ENCODE measurements around the gene MZT2A. TPM values are rescaled to one million over a fixed set of nuclear protein-coding genes. Genes with fewer than 3 reads are reported as not detected.
"Not testable (repeated sequence)": the region's sequence is repeated elsewhere in the genome, so short reads cannot be mapped to it uniquely, and the experiment has no call there.

Gene MZT2A
- total RNA-seq, 2 experiments from 2014 or later, result 198 to 262 TPM

- CTCF ChIA-PET; H3K27me3 Mint-ChIP-seq; H3K27ac Mint-ChIP-seq; ATAC-seq; H3K4me1 Mint-ChIP-seq; H3K9me3 Mint-ChIP-seq (ENCODE audit: low read depth); DNase-seq; H3K4me3 Mint-ChIP-seq: not testable (repeated sequence)
- peaks cover 11% of the 10 kb centered on the region for H3K36me3 Mint-ChIP-seq
Observed at GRCh38 chr2:131478074-131478849, 13.9 kb downstream of the MZT2A start.

GRCh38 chr2:131477227-131477626 is 15.0 kb downstream of the MZT2A start:
- H3K9me3 Mint-ChIP-seq (ENCODE audit: low read depth); CTCF ChIA-PET; H3K4me1 Mint-ChIP-seq; H3K4me3 Mint-ChIP-seq; ATAC-seq; DNase-seq; H3K36me3 Mint-ChIP-seq; H3K27ac Mint-ChIP-seq; H3K27me3 Mint-ChIP-seq: not testable (repeated sequence)

GRCh38 chr2:131476363-131476762 is 15.8 kb downstream of the MZT2A start:
- CTCF ChIA-PET; H3K27me3 Mint-ChIP-seq; H3K4me1 Mint-ChIP-seq; H3K4me3 Mint-ChIP-seq; H3K36me3 Mint-ChIP-seq; DNase-seq; H3K27ac Mint-ChIP-seq; ATAC-seq; H3K9me3 Mint-ChIP-seq (ENCODE audit: low read depth): not testable (repeated sequence)

GRCh38 chr2:131475831-131476230 is 16.4 kb downstream of the MZT2A start, which contains the start of gene TUBA3D:
Gene TUBA3D (plus strand): TSS chr2:131476119. CDS start chr2:131476200, 81 bp downstream.
- CTCF ChIA-PET, result no interaction called here
- H3K27ac Mint-ChIP-seq, result no peak within 1 kb of the TSS

GRCh38 chr2:131473266-131473665 is 18.9 kb downstream of the MZT2A start:
- H3K9me3 Mint-ChIP-seq (ENCODE audit: low read depth); ATAC-seq; CTCF ChIA-PET; H3K4me3 Mint-ChIP-seq; H3K27me3 Mint-ChIP-seq; H3K27ac Mint-ChIP-seq; H3K4me1 Mint-ChIP-seq; H3K36me3 Mint-ChIP-seq; DNase-seq: not testable (repeated sequence)

More at GRCh38 chr2:131475831-131476230, 16.4 kb downstream of the MZT2A start, which contains the start of gene TUBA3D:
- Mint-ChIP-seq H3K36me3 (peaks cover 5% of the 10 kb centered on the region), H3K9me3 (ENCODE audit: low read depth) (no peaks in the 10 kb centered on the region), H3K4me3 (no peak within 1 kb of the TSS), H3K4me1 (no peaks in the 10 kb centered on the region), H3K27me3 (no peaks in the 10 kb centered on the region)
- ATAC-seq (no peak), DNase-seq (no peak)

- H3K4me3 Mint-ChIP-seq, H3K4me1 Mint-ChIP-seq: not testable (repeated sequence)
Observed at GRCh38 chr2:131471624-131472023, 20.6 kb downstream of the MZT2A start.

GRCh38 chr2:131470944-131471343 is 21.3 kb downstream of the MZT2A start:
- H3K9me3 Mint-ChIP-seq (ENCODE audit: low read depth); ATAC-seq; H3K36me3 Mint-ChIP-seq; H3K27ac Mint-ChIP-seq; H3K4me3 Mint-ChIP-seq; DNase-seq; H3K4me1 Mint-ChIP-seq; CTCF ChIA-PET; H3K27me3 Mint-ChIP-seq: not testable (repeated sequence)

More at GRCh38 chr2:131471624-131472023, 20.6 kb downstream of the MZT2A start:
- H3K36me3 Mint-ChIP-seq; DNase-seq; CTCF ChIA-PET; H3K27me3 Mint-ChIP-seq; ATAC-seq; H3K9me3 Mint-ChIP-seq (ENCODE audit: low read depth); H3K27ac Mint-ChIP-seq: not testable (repeated sequence)

GRCh38 chr2:131467722-131468121 is 24.5 kb downstream of the MZT2A start:
- H3K9me3 Mint-ChIP-seq (ENCODE audit: low read depth); ATAC-seq; H3K27ac Mint-ChIP-seq; CTCF ChIA-PET; H3K27me3 Mint-ChIP-seq; H3K4me1 Mint-ChIP-seq; H3K4me3 Mint-ChIP-seq; H3K36me3 Mint-ChIP-seq; DNase-seq: not testable (repeated sequence)

GRCh38 chr2:131454914-131455313 is 37.3 kb downstream of the MZT2A start:
- H3K27me3 Mint-ChIP-seq, result peaks cover 35% of the 10 kb centered on the region
- H3K27ac Mint-ChIP-seq; DNase-seq; ATAC-seq; H3K36me3 Mint-ChIP-seq; H3K4me3 Mint-ChIP-seq; CTCF ChIA-PET; H3K9me3 Mint-ChIP-seq (ENCODE audit: low read depth): not testable (repeated sequence)
- peaks cover 10% of the 10 kb centered on the region for H3K4me1 Mint-ChIP-seq

- H3K27me3 Mint-ChIP-seq, result peaks cover 32% of the 10 kb centered on the region
- DNase-seq; H3K27ac Mint-ChIP-seq; H3K36me3 Mint-ChIP-seq; CTCF ChIA-PET; H3K9me3 Mint-ChIP-seq (ENCODE audit: low read depth); H3K4me3 Mint-ChIP-seq: not testable (repeated sequence)
- ATAC-seq, result peak; percentile 73
- H3K4me1 Mint-ChIP-seq, result peaks cover 10% of the 10 kb centered on the region
Observed at GRCh38 chr2:131451265-131451949, 40.8 kb downstream of the MZT2A start.

GRCh38 chr2:131447981-131448380 is 44.2 kb downstream of the MZT2A start:
- ATAC-seq; H3K27ac Mint-ChIP-seq; H3K4me3 Mint-ChIP-seq; CTCF ChIA-PET; H3K9me3 Mint-ChIP-seq (ENCODE audit: low read depth); DNase-seq; H3K4me1 Mint-ChIP-seq; H3K36me3 Mint-ChIP-seq: not testable (repeated sequence)
- H3K27me3 Mint-ChIP-seq, result peaks cover 23% of the 10 kb centered on the region

- Mint-ChIP-seq H3K4me3 (no peak overlapping the region), H3K36me3 (no peaks in the 10 kb centered on the region), H3K4me1 (peaks cover 5% of the 10 kb centered on the region), H3K27me3 (peaks cover 24% of the 10 kb centered on the region), H3K9me3 (ENCODE audit: low read depth) (no peaks in the 10 kb centered on the region), H3K27ac (no peak overlapping the region)
- ATAC-seq, result no peak
- CTCF ChIA-PET, result no interaction called here
- no peak for DNase-seq
Observed at GRCh38 chr2:131445896-131446295, 46.3 kb downstream of the MZT2A start.

- DNase-seq; H3K4me1 Mint-ChIP-seq; CTCF ChIA-PET; ATAC-seq; H3K36me3 Mint-ChIP-seq; H3K4me3 Mint-ChIP-seq; H3K27ac Mint-ChIP-seq; H3K9me3 Mint-ChIP-seq (ENCODE audit: low read depth): not testable (repeated sequence)
- H3K27me3 Mint-ChIP-seq, result peaks cover 28% of the 10 kb centered on the region
Observed at GRCh38 chr2:131445515-131445797, 46.7 kb downstream of the MZT2A start.

All from activated CD8-positive, alpha-beta memory T cell treated with anti-CD3 and anti-CD28 coated beads, Interleukin-2, amount 10 ng/mL, durations not matched to agents 7 days and 5 days (primary cell).